Kidney epithelial cell (primary cell): ENCODE results near the gene MSANTD2. TPM values are rescaled to one million over a fixed set of nuclear protein-coding genes. Genes with fewer than 3 reads are reported as not detected.

Source experiments
- DNase-seq: peaks from one replicate; pipeline ENCODE4 v3.0.0-alpha.2; 2010; ENCODE audit warnings: low read depth
- H3K27me3 ChIP-seq: 2 replicates; pipeline ENCODE4 v1.6.0; 2011; ENCODE audit warnings: low read length; ENCODE audit not compliant: control insufficient read depth, insufficient read depth
- H3K36me3 ChIP-seq: 2 replicates; pipeline ENCODE4 v1.5.1; 2011; ENCODE audit warnings: low read length; ENCODE audit not compliant: control insufficient read depth, insufficient read depth
- H3K4me3 ChIP-seq: 2 replicates; pipeline ENCODE4 v1.5.1; 2011; ENCODE audit warnings: low read depth, mild to moderate bottlenecking, control low read depth, low read length
- total RNA-seq: library from RNA; depleted of rRNA; stranded (reverse); fragments of >200 nt; gene quantifications from 2 replicates; pipeline ENCODE4 v1.2.3, GENCODE V29; 2015
- TF ChIP-seq, protein P1 (sequence below): IDR thresholded peaks from 2 replicates; pipeline ENCODE4 v1.5.1; 2011; ENCODE audit warnings: mild to moderate bottlenecking, moderate library complexity, low read length, control low read depth, inconsistent platforms; ENCODE audit not compliant: insufficient read depth, poor library complexity, severe bottlenecking

Gene MSANTD2
- total RNA-seq, 1 donor from 2014 or later = 16.0 TPM

DNA sequence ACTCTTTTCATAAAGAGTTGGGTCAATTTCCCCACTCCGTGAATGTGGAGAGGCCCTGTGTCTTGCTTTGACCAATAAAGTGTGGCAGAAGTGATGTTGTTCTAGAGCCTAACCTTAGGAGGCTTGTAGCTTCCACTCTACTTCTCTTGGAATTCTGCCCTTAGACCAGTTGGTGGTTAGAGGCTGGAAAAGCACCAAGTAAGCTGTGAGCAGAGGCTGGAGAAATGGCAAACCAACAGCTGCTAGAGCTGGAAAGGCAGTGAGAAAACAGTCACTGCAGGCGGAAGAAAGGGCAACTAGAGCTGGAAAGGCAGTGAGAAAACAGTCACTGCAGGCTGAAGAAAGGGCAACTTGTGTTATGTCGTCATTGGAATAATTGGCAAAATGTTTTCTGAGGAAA lies 29.8 kb upstream of the MSANTD2 start:
- TF ChIP-seq, protein P1, sequence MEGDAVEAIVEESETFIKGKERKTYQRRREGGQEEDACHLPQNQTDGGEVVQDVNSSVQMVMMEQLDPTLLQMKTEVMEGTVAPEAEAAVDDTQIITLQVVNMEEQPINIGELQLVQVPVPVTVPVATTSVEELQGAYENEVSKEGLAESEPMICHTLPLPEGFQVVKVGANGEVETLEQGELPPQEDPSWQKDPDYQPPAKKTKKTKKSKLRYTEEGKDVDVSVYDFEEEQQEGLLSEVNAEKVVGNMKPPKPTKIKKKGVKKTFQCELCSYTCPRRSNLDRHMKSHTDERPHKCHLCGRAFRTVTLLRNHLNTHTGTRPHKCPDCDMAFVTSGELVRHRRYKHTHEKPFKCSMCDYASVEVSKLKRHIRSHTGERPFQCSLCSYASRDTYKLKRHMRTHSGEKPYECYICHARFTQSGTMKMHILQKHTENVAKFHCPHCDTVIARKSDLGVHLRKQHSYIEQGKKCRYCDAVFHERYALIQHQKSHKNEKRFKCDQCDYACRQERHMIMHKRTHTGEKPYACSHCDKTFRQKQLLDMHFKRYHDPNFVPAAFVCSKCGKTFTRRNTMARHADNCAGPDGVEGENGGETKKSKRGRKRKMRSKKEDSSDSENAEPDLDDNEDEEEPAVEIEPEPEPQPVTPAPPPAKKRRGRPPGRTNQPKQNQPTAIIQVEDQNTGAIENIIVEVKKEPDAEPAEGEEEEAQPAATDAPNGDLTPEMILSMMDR = no peak
- no peak for DNase-seq
- no peaks in the 10 kb centered on the region for H3K36me3 ChIP-seq
- no peak overlapping the region for H3K4me3 ChIP-seq
- peaks cover 2% of the 10 kb centered on the region for H3K27me3 ChIP-seq

DNA sequence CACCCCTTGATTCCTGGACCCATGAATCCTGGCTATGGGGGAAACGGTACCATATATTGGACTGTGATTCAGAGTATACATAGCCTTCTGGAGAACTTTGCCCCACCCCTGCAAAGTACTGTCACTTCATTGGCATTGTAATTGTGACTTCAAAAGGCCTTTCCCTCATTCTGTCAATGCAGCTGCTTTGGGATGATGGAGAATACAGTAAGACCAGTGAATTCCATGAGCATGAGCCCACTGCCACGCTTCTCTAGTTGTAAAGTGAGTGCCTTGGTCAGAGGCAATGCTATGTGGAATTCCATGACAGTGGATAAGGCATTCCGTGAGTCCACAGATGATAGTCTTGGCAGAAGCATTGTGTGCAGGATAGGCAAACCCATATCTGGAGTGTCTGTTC lies 25.7 kb upstream of the MSANTD2 start:
- H3K36me3 ChIP-seq = no peaks in the 10 kb centered on the region
- TF ChIP-seq, protein P1 = no peak
- H3K27me3 ChIP-seq = peaks cover 7% of the 10 kb centered on the region
- H3K4me3 ChIP-seq = no peak overlapping the region
- DNase-seq = no peak

DNA sequence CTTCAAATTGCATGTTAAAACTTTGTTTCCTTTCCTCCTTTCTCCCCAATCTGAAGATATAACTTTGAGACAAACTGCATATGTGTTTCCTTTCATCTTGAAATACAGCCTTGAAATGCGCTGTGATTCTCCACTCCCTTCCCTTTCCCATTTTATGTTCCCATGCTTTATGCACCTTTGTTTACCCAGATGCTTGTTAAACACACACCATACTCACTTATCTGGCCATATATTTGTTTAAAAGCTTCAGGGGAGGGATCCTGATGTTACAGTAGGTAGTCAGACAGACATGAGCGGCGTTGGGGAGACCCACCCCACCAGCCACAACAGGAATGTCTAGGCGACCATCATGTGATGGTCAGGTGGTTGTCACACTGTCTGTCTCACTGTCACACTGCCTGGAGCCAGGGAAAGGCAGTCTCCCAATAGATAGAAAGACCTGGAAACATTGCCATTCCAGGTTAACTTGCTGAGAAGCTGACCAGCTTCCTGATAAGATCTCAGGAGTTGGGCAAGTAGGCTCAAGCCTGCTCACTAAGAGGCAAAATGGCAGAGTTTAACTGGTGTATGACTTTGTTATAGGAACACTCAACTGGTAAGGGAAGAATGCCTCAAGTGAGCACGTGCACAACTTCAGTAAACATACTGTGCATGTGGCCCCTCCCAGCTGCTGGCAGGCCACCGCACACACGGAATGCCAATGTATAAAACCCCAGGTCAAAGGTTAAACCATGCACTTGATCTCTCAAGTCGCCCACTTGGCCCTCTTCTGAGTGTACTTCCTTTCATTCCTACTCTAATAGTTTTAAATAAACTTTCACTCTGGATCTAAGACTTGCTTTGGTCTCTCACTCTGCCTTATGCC lies 23.5 kb upstream of the MSANTD2 start:
- TF ChIP-seq, protein P1 = no peak
- no peaks in the 10 kb centered on the region for H3K36me3 ChIP-seq
- peaks cover 8% of the 10 kb centered on the region for H3K27me3 ChIP-seq
- DNase-seq = no peak
- no peak overlapping the region for H3K4me3 ChIP-seq

DNA sequence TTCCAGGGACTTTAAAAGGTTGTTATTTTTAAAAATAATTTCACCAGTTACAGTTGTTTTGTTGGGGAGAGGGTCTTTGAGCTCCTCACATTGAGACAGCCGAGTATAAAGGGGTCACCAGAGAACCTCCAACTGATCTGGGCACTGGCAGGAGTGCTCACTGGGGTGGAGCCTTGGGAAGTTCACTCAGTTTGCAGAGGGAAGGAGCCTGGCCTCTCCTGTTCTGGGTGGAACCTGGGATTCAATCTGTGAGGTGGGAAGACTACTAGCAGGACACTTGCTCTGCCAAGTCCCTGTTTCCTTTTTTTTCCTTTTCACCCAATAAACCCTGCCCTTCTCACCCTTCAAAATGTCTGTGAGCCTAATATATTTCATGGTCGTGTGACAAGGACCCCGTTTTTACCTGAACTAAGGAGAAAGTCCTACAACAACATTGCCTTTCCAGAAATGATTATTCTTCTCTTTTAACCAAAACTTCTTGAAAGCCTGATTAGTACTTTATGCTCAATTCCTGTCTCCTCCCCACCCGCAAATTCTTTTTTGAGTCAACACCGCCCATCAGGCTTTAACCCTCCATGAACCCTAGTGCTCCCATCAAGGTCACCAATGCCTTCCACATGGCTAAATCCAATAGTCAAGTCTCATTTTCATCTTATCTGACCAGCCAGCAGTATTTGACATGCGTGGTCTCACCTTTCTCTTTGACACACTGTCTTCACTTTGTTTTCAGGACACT lies 22.0 kb upstream of the MSANTD2 start:
- DNase-seq = no peak

DNA sequence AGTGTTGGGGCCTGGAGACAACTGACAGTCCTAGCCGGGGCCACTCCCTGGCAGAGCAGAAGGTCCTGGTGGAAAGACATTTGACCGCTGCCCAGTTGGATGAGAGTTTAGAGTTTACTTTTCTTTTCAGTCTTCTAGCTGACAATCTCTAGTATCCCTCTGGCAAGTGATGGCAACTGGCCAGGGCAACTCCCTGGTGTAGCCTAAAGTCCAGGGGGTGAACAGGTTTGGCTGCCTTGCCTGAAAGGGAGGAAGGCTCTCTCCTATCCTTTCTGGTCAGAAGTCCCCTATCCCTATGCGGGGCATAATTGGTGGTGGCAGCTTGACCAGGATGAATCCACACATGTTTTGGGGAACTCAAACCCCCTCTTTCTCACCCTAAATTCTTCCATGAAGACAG lies 16.8 kb upstream of the MSANTD2 start:
- peaks cover 11% of the 10 kb centered on the region for H3K27me3 ChIP-seq
- TF ChIP-seq, protein P1 = no peak
- H3K36me3 ChIP-seq = no peaks in the 10 kb centered on the region
- no peak overlapping the region for H3K4me3 ChIP-seq
- no peak for DNase-seq

More for the DNA sequence above, 22.0 kb upstream of the MSANTD2 start:
- H3K4me3 ChIP-seq = no peak overlapping the region
- peaks cover 13% of the 10 kb centered on the region for H3K27me3 ChIP-seq
- H3K36me3 ChIP-seq = no peaks in the 10 kb centered on the region
- TF ChIP-seq, protein P1 = no peak
